HEK293 (cell line): ENCODE data around the gene ABCG4.

ENCODE experiments used
- CTCF ChIA-PET: fragments of 350-600 bp; formaldehyde crosslinking; extraction: SDS; loops from one replicate; lab custom pipeline; 2021; ENCODE audit warnings: antibody characterized with exemption; lab: Yijun Ruan, JAX
- POLR2A ChIA-PET: fragments of 300-600 bp; formaldehyde crosslinking; extraction: SDS; loops from one replicate; lab custom pipeline; 2020; ENCODE audit warnings: antibody characterized with exemption, inconsistent platforms; lab: Yijun Ruan, JAX
- H3K27ac ChIP-seq: fragments of 200-500 bp; sonication (Bioruptor generic); 2 replicates; pipeline ENCODE4 v1.5.1; 2014; ENCODE audit warnings: low read depth, low read length, control low read depth, inconsistent platforms; ENCODE audit errors: extremely low read depth
- H3K36me3 ChIP-seq, 2 experiments: fragments of 200-500 bp in 1 of 2; sonication (Bioruptor generic) in 1 of 2; 1 replicate in 1 of 2; 2 replicates in 1 of 2; pipeline ENCODE4 v1.5.1; 2014 to 2017; ENCODE audit warnings: inconsistent platforms in 2 of 2, low read length in 2 of 2; ENCODE audit not compliant: control insufficient read depth in 2 of 2, insufficient read depth in 1 of 2
- H3K4me1 ChIP-seq: fragments of 200-500 bp; sonication (Bioruptor generic); 2 replicates; pipeline ENCODE4 v1.5.1; 2014; ENCODE audit warnings: mild to moderate bottlenecking, low read length, inconsistent platforms; ENCODE audit not compliant: control insufficient read depth, insufficient read depth
- H3K4me3 ChIP-seq: 2 replicates; pipeline ENCODE4 v1.5.1; 2011; ENCODE audit warnings: low read depth, mild to moderate bottlenecking, control low read depth, low read length, moderate library complexity
- H3K9me3 ChIP-seq: fragments of 200-500 bp; sonication (Bioruptor generic); 2 replicates; pipeline ENCODE4 v1.5.1; 2014; ENCODE audit warnings: low read depth, low read length, inconsistent platforms; ENCODE audit not compliant: control insufficient read depth, insufficient read depth
- ZNF2 ChIP-seq: fragments of 450-650 bp; formaldehyde crosslinking; IDR thresholded peaks from 2 replicates; pipeline ENCODE4 v1.5.1; 2016; ENCODE audit warnings: missing biosample characterization, missing genetic modification characterization
- ZNF202 ChIP-seq: fragments of 450-650 bp; formaldehyde crosslinking; IDR thresholded peaks from 2 replicates; pipeline ENCODE4 v1.5.1; 2016; ENCODE audit warnings: missing biosample characterization, missing genetic modification characterization, borderline replicate concordance
- ZNF302 ChIP-seq: fragments of 450-650 bp; formaldehyde crosslinking; IDR thresholded peaks from 2 replicates; pipeline ENCODE4 v1.5.1; 2016; ENCODE audit warnings: missing biosample characterization, missing genetic modification characterization, low read depth
- ZNF423 ChIP-seq: fragments of 450-650 bp; formaldehyde crosslinking; IDR thresholded peaks from 2 replicates; pipeline ENCODE4 v1.5.1; 2016; ENCODE audit warnings: missing biosample characterization, missing genetic modification characterization
- ZNF473 ChIP-seq: fragments of 450-650 bp; formaldehyde crosslinking; IDR thresholded peaks from 2 replicates; pipeline ENCODE4 v1.5.1; 2017; ENCODE audit warnings: missing biosample characterization, missing genetic modification characterization
- ZNF558 ChIP-seq: fragments of 450-650 bp; formaldehyde crosslinking; IDR thresholded peaks from 2 replicates; pipeline ENCODE4 v1.5.1; 2016; ENCODE audit warnings: missing biosample characterization, missing genetic modification characterization
- ZNF585B ChIP-seq: fragments of 450-650 bp; formaldehyde crosslinking; IDR thresholded peaks from 2 replicates; pipeline ENCODE4 v1.5.1; 2016; ENCODE audit warnings: missing biosample characterization, missing genetic modification characterization
- ZNF664 ChIP-seq: fragments of 450-650 bp; formaldehyde crosslinking; IDR thresholded peaks from 2 replicates; pipeline ENCODE4 v1.5.1; 2016; ENCODE audit warnings: missing biosample characterization, missing genetic modification characterization
- ZNF701 ChIP-seq: fragments of 450-650 bp; formaldehyde crosslinking; IDR thresholded peaks from 2 replicates; pipeline ENCODE4 v1.5.1; 2016; ENCODE audit warnings: missing biosample characterization, missing genetic modification characterization
- ZNF792 ChIP-seq: fragments of 450-650 bp; formaldehyde crosslinking; IDR thresholded peaks from 2 replicates; pipeline ENCODE4 v1.5.1; 2016; ENCODE audit warnings: missing biosample characterization, missing genetic modification characterization
- TF ChIP-seq, protein P1 (sequence below): fragments of 450-650 bp; formaldehyde crosslinking; IDR thresholded peaks from 2 replicates; pipeline ENCODE4 v1.5.1; 2016; ENCODE audit warnings: missing biosample characterization, missing genetic modification characterization, borderline replicate concordance
- TF ChIP-seq, protein P2 (sequence below): fragments of 450-650 bp; formaldehyde crosslinking; IDR thresholded peaks from 2 replicates; pipeline ENCODE4 v1.5.1; 2016; ENCODE audit warnings: missing biosample characterization, missing genetic modification characterization
- TF ChIP-seq, protein P3 (sequence below): fragments of 450-650 bp; formaldehyde crosslinking; IDR thresholded peaks from 2 replicates; pipeline ENCODE4 v1.5.1; 2016; ENCODE audit warnings: missing biosample characterization, missing genetic modification characterization
- TF ChIP-seq, protein P4 (sequence below): fragments of 450-650 bp; formaldehyde crosslinking; IDR thresholded peaks from 2 replicates; pipeline ENCODE4 v1.5.1; 2016; ENCODE audit warnings: missing biosample characterization, missing genetic modification characterization

The ABCG4 gene

DNA sequence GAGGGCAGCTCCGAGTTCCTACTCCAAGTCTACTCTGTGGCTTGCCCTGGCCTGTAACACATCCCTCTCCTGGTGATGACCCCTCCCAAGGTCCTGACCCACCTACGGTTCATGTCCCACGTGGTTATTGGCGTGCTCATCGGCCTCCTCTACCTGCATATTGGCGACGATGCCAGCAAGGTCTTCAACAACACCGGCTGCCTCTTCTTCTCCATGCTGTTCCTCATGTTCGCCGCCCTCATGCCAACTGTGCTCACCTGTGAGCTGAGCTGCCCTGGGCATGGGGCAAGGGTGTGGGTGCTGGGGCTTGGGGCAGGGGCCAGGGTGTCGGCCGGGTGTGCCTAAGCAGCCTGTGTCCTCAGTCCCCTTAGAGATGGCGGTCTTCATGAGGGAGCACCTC is 9.6 kb downstream of the ABCG4 start (continued):
- TF ChIP-seq, protein P1, sequence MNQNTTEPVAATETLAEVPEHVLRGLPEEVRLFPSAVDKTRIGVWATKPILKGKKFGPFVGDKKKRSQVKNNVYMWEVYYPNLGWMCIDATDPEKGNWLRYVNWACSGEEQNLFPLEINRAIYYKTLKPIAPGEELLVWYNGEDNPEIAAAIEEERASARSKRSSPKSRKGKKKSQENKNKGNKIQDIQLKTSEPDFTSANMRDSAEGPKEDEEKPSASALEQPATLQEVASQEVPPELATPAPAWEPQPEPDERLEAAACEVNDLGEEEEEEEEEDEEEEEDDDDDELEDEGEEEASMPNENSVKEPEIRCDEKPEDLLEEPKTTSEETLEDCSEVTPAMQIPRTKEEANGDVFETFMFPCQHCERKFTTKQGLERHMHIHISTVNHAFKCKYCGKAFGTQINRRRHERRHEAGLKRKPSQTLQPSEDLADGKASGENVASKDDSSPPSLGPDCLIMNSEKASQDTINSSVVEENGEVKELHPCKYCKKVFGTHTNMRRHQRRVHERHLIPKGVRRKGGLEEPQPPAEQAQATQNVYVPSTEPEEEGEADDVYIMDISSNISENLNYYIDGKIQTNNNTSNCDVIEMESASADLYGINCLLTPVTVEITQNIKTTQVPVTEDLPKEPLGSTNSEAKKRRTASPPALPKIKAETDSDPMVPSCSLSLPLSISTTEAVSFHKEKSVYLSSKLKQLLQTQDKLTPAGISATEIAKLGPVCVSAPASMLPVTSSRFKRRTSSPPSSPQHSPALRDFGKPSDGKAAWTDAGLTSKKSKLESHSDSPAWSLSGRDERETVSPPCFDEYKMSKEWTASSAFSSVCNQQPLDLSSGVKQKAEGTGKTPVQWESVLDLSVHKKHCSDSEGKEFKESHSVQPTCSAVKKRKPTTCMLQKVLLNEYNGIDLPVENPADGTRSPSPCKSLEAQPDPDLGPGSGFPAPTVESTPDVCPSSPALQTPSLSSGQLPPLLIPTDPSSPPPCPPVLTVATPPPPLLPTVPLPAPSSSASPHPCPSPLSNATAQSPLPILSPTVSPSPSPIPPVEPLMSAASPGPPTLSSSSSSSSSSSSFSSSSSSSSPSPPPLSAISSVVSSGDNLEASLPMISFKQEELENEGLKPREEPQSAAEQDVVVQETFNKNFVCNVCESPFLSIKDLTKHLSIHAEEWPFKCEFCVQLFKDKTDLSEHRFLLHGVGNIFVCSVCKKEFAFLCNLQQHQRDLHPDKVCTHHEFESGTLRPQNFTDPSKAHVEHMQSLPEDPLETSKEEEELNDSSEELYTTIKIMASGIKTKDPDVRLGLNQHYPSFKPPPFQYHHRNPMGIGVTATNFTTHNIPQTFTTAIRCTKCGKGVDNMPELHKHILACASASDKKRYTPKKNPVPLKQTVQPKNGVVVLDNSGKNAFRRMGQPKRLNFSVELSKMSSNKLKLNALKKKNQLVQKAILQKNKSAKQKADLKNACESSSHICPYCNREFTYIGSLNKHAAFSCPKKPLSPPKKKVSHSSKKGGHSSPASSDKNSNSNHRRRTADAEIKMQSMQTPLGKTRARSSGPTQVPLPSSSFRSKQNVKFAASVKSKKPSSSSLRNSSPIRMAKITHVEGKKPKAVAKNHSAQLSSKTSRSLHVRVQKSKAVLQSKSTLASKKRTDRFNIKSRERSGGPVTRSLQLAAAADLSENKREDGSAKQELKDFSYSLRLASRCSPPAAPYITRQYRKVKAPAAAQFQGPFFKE = no peak
- TF ChIP-seq ZNF423 = no peak
- no peak for TF ChIP-seq ZNF302
- TF ChIP-seq ZNF664 (tag by site-specific recombination) = no peak
- no peak for TF ChIP-seq ZNF2 (tag by site-specific recombination)
- TF ChIP-seq ZNF701 (tag by site-specific recombination) = no peak
- TF ChIP-seq ZNF202 = no peak
- no peak for TF ChIP-seq ZNF558 (tag by site-specific recombination)
- TF ChIP-seq, protein P2, sequence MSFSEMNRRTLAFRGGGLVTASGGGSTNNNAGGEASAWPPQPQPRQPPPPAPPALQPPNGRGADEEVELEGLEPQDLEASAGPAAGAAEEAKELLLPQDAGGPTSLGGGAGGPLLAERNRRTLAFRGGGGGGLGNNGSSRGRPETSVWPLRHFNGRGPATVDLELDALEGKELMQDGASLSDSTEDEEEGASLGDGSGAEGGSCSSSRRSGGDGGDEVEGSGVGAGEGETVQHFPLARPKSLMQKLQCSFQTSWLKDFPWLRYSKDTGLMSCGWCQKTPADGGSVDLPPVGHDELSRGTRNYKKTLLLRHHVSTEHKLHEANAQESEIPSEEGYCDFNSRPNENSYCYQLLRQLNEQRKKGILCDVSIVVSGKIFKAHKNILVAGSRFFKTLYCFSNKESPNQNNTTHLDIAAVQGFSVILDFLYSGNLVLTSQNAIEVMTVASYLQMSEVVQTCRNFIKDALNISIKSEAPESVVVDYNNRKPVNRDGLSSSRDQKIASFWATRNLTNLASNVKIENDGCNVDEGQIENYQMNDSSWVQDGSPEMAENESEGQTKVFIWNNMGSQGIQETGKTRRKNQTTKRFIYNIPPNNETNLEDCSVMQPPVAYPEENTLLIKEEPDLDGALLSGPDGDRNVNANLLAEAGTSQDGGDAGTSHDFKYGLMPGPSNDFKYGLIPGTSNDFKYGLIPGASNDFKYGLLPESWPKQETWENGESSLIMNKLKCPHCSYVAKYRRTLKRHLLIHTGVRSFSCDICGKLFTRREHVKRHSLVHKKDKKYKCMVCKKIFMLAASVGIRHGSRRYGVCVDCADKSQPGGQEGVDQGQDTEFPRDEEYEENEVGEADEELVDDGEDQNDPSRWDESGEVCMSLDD (tag by site-specific recombination) = no peak

DNA sequence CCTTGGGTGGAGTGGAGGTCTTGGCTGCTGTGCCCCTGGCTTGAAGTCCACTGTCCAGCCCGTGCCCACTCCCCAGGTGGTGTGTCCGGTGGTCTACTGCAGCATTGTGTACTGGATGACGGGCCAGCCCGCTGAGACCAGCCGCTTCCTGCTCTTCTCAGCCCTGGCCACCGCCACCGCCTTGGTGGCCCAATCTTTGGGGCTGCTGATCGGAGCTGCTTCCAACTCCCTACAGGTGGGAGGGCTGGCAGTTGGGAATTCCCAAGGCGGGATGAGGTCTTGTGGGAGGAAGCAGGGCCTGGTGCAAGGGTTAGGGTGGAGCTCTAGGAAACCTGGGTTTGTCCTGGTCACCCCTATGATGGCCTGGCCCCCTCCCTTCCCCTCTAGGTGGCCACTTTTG is 11.3 kb downstream of the ABCG4 start:
- H3K4me1 ChIP-seq = no peaks in the 10 kb centered on the region
- CTCF ChIA-PET = interaction anchor here (0.6 to 1.9 kb wide), 4 partner anchors 9 to 122 kb away, joined by 3 to 7 read pairs (median 4); no protein-coding TSS in a partner anchor
- H3K9me3 ChIP-seq = no peaks in the 10 kb centered on the region
- TF ChIP-seq, protein P3, sequence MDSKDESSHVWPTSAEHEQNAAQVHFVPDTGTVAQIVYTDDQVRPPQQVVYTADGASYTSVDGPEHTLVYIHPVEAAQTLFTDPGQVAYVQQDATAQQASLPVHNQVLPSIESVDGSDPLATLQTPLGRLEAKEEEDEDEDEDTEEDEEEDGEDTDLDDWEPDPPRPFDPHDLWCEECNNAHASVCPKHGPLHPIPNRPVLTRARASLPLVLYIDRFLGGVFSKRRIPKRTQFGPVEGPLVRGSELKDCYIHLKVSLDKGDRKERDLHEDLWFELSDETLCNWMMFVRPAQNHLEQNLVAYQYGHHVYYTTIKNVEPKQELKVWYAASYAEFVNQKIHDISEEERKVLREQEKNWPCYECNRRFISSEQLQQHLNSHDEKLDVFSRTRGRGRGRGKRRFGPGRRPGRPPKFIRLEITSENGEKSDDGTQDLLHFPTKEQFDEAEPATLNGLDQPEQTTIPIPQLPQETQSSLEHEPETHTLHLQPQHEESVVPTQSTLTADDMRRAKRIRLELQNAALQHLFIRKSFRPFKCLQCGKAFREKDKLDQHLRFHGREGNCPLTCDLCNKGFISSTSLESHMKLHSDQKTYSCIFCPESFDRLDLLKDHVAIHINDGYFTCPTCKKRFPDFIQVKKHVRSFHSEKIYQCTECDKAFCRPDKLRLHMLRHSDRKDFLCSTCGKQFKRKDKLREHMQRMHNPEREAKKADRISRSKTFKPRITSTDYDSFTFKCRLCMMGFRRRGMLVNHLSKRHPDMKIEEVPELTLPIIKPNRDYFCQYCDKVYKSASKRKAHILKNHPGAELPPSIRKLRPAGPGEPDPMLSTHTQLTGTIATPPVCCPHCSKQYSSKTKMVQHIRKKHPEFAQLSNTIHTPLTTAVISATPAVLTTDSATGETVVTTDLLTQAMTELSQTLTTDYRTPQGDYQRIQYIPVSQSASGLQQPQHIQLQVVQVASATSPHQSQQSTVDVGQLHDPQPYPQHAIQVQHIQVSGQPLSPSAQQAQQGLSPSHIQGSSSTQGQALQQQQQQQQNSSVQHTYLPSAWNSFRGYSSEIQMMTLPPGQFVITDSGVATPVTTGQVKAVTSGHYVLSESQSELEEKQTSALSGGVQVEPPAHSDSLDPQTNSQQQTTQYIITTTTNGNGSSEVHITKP (tag by site-specific recombination) = no peak
- TF ChIP-seq ZNF473 (tag by site-specific recombination) (no peak), ZNF792 (tag by site-specific recombination) (no peak), ZNF585B (tag by site-specific recombination) (no peak)
- TF ChIP-seq, protein P4, sequence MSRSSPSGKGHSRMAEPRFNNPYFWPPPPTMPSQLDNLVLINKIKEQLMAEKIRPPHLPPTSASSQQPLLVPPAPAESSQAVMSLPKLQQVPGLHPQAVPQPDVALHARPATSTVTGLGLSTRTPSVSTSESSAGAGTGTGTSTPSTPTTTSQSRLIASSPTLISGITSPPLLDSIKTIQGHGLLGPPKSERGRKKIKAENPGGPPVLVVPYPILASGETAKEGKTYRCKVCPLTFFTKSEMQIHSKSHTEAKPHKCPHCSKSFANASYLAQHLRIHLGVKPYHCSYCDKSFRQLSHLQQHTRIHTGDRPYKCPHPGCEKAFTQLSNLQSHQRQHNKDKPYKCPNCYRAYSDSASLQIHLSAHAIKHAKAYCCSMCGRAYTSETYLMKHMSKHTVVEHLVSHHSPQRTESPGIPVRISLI (tag by site-specific recombination) = no peak
- H3K36me3 ChIP-seq = peaks cover 0 to 14% of the 10 kb centered on the region in 2 experiments; a peak in 1 of 3 replicates
- no peak overlapping the region for H3K27ac ChIP-seq
- no peak overlapping the region for H3K4me3 ChIP-seq
- POLR2A ChIA-PET = interaction anchor here (0.8 to 1.1 kb wide), 3 partner anchors 9 to 65 kb away, joined by 3 read pairs; partner anchors contain the start of genes CBL and NLRX1
